GM21619 (cell line): ENCODE data around the gene RAD50.
"Not testable (repeated sequence)": the region's sequence is repeated elsewhere in the genome, so short reads cannot be mapped to it uniquely, and the experiment has no call there.

Experiments used
- ATAC-seq: cut with Tn5 transposase; IDR thresholded peaks from one replicate; pipeline ENCODE4 v1.9.1; 2021; ENCODE audit not compliant: unreplicated experiment

Gene RAD50

DNA sequence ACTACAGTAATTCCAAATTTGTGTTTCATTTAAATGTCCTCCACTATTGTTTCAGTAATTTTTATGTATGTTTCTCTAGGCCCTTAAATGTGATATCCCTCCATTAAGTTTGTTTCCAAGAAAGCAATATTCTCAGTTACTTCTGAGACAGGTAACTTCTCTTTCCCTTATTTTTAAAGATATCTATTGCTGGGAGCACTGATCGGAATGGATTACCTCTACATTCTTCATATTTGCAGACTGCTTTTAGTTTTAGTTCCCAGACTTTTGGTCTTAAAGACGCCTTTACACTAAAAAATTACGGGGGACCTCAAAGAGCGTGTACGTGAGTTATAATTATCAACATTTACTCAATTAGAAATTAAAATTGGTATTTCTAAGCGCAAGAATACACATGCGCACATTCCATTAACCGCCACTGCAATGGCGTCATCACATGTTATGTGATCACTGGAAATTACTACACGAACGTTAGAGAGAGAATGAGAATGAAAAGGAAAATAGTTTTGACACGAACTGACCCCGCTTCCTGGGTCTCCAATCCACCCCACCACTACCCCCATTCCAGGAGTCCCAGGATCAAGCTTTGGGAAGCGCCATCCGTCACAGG, 519 bp upstream of the RAD50 start:
- no peak for ATAC-seq

DNA sequence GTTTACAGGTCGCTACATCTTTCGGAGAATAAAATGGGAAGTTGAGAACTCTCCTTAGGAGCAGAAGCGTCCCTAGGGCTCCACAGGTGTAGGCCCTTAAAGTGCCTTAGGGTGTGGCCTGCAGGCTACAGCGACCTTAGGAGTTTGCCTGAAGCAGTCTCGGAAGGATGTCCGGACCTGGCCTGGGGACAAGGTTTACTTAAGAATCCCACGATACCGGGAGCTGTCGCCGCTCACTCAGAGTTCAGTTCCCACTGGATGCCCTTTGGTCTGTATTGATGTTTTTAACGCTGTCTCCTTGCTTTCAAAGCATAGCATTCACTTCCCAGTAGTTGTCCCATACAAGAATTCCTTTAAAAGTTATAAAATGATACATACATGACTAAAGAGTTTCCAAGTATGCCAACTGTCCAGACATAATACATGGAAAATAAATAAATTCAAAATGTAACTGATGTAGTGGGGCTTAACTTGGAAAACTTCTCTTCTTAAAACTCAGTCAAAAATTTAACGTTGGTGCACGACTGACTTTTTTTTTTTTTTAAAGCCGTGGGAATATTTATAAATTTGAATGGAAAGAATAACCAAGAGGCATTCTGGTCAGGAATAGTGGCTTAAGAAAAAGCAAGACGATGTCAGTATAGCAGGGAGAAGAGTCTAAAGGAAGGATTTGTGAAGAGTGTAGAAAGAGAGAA, 848 bp downstream of the RAD50 start:
- peak; percentile 35 for ATAC-seq

DNA sequence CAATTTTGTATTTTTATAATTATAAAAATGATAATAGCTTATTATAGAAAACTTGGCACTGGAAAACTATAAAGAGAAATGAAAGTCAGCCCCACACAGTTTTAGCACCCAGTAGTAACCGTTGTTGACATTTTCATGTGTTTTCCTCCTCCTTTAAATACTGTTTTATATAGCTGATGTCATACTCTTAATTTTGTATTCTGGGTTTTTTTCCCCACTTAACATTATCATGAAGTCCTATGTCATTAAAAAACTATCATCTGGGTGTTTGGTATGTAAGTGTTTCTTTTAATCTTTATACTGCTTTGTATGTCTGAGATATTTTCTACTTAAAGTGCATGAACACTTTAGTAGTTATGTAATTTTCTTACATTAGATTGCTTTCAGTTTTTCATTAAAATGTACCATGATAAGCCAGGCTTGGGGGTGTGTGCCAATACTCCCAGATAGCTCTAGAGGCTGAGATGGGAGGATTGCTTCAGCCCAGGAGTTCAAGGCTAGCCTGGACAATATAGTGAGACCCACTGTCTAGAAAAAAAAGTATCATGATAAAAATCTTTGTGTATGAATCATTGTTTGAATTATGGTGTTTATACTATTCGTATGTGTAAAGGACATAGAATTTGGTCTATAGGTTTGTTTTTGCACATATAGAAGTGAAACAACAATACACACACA, 2.7 kb downstream of the RAD50 start:
- ATAC-seq = no peak

DNA sequence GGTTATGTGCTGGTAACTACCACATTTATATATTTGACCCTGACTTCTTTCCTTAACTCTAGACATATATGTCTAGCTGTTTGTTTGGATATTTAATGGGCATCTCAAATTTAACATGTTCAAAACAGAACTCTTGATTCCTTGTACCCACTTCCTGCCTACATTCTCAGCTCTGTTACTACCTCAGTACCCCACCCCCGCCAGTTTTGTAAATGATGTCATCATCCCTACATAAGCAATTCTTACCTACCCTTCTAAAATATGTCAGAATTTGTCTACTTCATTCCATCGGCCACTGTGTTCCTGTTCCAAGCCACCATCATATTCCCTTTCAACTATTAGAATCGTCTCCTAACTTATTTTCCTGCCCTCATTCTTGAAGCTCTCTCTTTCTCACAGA, 4.8 kb downstream of the RAD50 start:
- ATAC-seq = no peak

DNA sequence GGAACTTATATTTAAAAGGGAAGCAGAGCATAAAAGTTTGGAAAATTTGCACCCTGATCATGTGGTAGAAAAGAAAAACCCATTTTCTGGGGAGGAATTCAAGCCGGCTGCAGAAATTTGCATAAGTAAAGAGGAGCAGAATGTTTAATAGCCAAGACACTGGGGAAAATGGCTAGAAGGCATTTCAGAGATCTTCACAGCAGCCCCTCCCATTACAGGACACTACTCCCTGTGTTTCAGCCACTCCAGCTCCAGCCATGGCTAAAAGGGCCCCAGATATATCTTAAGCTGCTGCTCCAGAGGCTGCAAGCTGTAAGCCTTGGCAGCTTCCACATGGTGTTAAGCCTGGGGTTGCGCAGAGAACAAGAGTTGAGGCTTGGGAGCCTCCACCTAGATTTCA, 7.8 kb downstream of the RAD50 start:
- not testable (repeated sequence) for ATAC-seq

GRCh38 chr5:132566657-132567056, 9.9 kb downstream of the RAD50 start:
- no peak for ATAC-seq

- no peak for ATAC-seq
These were observed 19.3 kb downstream of the RAD50 start for GRCh38 chr5:132576123-132576522.

DNA sequence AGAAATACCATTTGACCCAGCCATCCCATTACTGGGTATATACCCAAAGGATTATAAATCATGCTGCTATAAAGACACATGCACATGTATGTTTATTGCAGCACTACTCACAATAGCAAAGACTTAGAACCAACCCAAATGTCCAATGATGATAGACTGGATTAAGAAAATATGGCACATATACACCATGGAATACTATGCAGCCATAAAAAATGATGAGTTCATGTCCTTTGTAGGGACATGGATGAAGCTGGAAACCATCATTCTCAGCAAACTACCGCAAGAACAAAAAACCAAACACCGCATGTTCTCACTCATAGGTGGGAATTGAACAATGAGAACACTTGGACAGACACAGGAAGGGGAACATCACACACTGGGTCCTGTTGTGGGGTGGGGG, 27.8 kb downstream of the RAD50 start:
- ATAC-seq = not testable (repeated sequence)

DNA sequence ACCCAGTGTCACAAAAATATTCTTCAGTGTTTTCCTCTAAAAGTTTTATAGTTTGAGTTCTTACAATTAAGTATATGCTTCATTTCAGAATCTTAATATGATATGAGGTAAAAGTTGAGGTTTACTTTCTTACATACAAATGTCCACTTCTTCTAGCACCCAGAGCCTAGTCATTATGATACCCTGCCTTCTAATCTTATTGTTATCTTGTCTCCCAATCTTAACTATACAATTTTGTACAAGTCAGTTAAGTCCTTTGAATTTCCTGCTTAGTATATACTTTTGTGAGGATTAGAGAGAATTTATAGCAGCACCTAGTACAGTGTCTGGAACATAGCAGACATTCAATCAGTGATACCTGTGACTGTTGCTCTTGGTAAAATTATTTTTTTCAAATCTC, 29.3 kb downstream of the RAD50 start:
- no peak for ATAC-seq

- no peak for ATAC-seq
These were observed 32.7 kb downstream of the RAD50 start for GRCh38 chr5:132589467-132589866.

DNA sequence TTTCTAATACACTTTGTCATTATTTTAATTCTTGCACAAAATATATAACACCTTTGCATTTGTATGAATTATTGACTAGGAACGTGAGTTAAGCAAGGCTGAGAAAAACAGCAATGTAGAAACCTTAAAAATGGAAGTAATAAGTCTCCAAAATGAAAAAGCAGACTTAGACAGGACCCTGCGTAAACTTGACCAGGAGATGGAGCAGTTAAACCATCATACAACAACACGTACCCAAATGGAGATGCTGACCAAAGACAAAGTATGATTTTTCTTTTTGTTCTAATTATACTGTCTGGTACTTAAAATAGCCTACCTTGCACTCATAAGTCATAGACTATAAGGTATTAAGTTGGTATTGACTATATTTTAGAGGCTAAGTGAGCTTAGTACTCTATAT, 34.4 kb downstream of the RAD50 start:
- no peak for ATAC-seq

- ATAC-seq = no peak
These were observed 35.7 kb downstream of the RAD50 start for GRCh38 chr5:132592521-132592920.

DNA sequence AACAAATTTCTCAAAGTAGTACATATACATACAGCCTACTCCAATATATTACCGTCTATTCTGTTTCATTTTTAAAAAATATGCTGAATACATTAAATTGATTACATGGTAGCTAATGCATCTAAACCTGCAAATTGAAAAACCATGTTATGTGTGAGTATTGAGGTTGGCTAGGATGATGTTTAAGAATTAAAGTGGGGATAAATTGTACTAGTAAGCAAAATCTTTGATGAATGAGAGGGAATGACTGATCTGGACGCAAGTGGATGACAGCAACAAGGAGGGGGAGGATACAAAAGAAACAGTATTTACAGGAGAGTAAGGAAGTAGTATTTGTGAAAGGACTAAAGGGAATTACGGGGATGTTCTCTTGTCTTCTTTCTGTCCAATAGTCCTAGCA, 37.4 kb downstream of the RAD50 start:
- ATAC-seq = no peak

DNA sequence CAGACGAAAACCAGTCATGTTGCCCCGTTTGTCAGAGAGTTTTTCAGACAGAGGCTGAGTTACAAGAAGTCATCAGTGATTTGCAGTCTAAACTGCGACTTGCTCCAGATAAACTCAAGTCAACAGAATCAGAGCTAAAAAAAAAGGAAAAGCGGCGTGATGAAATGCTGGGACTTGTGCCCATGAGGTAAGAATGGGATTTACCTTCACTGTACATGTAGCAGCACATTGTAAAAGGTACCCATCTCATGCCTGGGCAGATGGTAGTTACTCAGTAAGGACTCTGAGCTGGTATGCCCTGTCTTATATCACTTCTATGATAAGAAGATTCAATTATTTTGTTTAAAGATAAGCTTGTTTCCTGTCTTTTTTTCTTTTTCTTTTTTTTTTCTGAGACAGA, 38.8 kb downstream of the RAD50 start:
- ATAC-seq = no peak

- ATAC-seq = no peak
These were observed 44.4 kb downstream of the RAD50 start for GRCh38 chr5:132601071-132601728.

GRCh38 chr5:132607095-132607494, 50.3 kb downstream of the RAD50 start:
- no peak for ATAC-seq

- ATAC-seq = no peak
These were observed 51.3 kb downstream of the RAD50 start for GRCh38 chr5:132608107-132608506.

- ATAC-seq = no peak
These were observed 55.2 kb downstream of the RAD50 start for GRCh38 chr5:132611965-132612364.

GRCh38 chr5:132612846-132613245, 56.1 kb downstream of the RAD50 start:
- no peak for ATAC-seq

DNA sequence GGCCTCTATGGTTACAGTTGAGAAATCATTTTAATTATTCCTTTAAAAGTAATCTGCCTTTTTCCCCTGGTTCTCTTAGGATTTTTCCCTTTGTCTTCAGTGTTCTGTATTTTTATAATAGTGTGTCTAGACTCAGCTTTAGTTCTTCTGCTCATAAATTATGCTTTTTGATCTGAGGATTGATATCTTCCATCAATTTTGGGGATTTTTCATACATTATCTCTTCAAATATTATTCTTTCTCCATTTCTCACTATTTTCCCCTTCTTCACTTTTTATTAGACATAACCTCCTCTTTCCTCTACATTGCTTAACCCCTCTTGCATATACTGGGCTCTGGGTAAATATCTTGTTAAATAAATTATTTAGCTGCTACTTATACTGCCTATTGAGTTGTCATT, 64.9 kb downstream of the RAD50 start:
- no peak for ATAC-seq

DNA sequence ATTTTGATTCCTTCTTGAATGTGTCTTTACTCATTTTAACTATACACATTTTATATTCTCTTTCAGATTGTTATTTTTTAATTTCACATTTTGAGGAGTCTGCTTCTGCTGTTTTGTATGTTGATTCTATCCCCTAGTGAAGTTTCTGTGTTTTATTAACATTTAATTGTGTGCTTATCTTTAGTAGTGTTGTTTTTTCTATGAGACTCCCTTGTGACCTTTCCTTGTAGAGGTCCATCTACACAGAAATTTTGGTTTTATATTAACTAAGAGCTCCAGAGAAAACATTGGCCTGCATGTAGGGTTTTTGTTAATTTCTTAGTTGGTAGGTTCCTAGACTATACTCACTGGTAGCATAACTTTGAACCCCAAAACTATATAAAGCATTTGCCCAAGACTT, 65.8 kb downstream of the RAD50 start:
- ATAC-seq = no peak

- ATAC-seq = no peak
These were observed 70.7 kb downstream of the RAD50 start for GRCh38 chr5:132627470-132627869.
